BLaER1 (cell line): Measurements from ENCODE around the gene AGPAT4.

ENCODE experiments used
- H3K27ac ChIP-seq: shearing (Covaris generic); formaldehyde crosslinking; 2 replicates; pipeline ENCODE4 v1.8.1; 2022
- H3K27me3 ChIP-seq: shearing (Covaris generic); formaldehyde crosslinking; 2 replicates; pipeline ENCODE4 v1.8.1; 2022
- H3K36me3 ChIP-seq: shearing (Covaris generic); formaldehyde crosslinking; 2 replicates; pipeline ENCODE4 v1.8.1; 2022
- H3K4me1 ChIP-seq: shearing (Covaris generic); formaldehyde crosslinking; 2 replicates; pipeline ENCODE4 v1.8.1; 2022
- H3K4me2 ChIP-seq: shearing (Covaris generic); formaldehyde crosslinking; 2 replicates; pipeline ENCODE4 v1.8.1; 2022
- H3K4me3 ChIP-seq: shearing (Covaris generic); formaldehyde crosslinking; 2 replicates; pipeline ENCODE4 v1.8.1; 2022
- H3K9ac ChIP-seq: shearing (Covaris generic); formaldehyde crosslinking; 2 replicates; pipeline ENCODE4 v1.8.1; 2022
- H3K9me3 ChIP-seq: shearing (Covaris generic); formaldehyde crosslinking; 2 replicates; pipeline ENCODE4 v1.8.1; 2022
- H4K20me1 ChIP-seq: shearing (Covaris generic); formaldehyde crosslinking; 2 replicates; pipeline ENCODE4 v1.8.1; 2022
- Cebpa-rat ChIP-seq: shearing (Covaris generic); IDR thresholded peaks from 2 replicates; pipeline ENCODE4 v1.8.1; 2022

The AGPAT4 gene

GRCh38 chr6:161080263-161080970, 193.4 kb downstream of the AGPAT4 start:
- H3K4me2 ChIP-seq: no peak overlapping the region

More at GRCh38 chr6:161080263-161080970, 193.4 kb downstream of the AGPAT4 start:
- no peak for TF ChIP-seq Cebpa-rat
- H3K4me3 ChIP-seq: no peak overlapping the region
- peaks cover 26% of the 10 kb centered on the region for H3K4me1 ChIP-seq
- H3K27me3 ChIP-seq: no peaks in the 10 kb centered on the region
- peaks cover 99% of the 10 kb centered on the region for H3K36me3 ChIP-seq
- H4K20me1 ChIP-seq: peaks cover 8% of the 10 kb centered on the region; the same call in 1 of the 2 replicates
- no peak overlapping the region for H3K27ac ChIP-seq
- no peak overlapping the region for H3K9ac ChIP-seq
- H3K9me3 ChIP-seq: no peaks in the 10 kb centered on the region
